ENCODE measurements around the gene PHACTR1. TPM values are rescaled to one million over a fixed set of nuclear protein-coding genes. Genes with fewer than 3 reads are reported as not detected.

Gene PHACTR1
- total and polyA plus RNA-seq, 3 donors from 2014 or later, result 5.1 to 7.6 (median 6.5) TPM

DNA sequence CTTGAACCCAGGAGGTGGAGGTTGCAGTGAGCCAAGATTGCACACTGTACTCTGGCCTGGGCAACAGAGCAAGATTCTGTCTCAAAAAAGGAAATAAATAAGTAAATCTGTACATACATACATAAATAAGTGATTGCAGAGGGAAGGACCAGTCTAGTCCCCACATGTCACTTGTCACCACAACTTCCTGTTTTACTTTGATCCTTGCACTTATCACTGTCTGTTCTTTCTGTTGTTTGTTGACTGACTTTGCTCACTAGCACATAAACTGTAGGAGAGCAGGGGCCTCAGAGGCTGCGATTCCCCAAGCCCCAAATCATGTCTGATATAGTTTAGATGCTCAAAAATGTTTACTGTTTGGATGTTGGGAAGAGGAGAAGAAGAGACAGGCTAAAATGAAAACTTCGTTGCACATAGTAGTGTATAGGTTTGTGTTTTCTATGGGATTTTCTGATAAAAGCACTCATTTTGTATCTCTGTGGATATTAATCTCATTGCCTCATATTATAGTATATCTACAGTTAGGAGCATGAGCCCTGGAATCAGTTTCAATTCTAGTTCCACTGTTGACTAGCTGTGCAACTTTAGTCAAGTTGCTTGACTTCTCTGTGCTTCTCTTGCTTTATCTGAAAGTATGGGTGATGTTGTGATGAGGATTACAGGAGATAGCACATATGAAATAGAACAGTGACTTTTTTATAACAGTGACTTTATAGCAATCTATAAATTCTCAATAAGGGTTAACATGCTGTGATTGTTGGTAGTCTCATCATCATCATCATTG lies 446.8 kb downstream of the PHACTR1 start:
- H3K4me1 ChIP-seq, result no peaks in the 10 kb centered on the region
- H3K27me3 ChIP-seq, result no peaks in the 10 kb centered on the region
- H3K27ac ChIP-seq, result no peak overlapping the region
- DNase-seq, result no peak
- H3K4me3 ChIP-seq, result no peak overlapping the region
- no peaks in the 10 kb centered on the region for H3K9me3 ChIP-seq
- no peak for TF ChIP-seq CTCF (IDR thresholded peaks at IDR 0.05)
- TF ChIP-seq POLR2A (IDR thresholded peaks at IDR 0.05), result no peak
- H3K36me3 ChIP-seq (ENCODE audit: low read depth, missing control alignments), result no peaks in the 10 kb centered on the region
- intact Hi-C loops (cut with DNase I; ENCODE audit: low total_unique reads), result no loop called here
- 91 to 94% methylated on average over 2 of the region's 2 CpGs for WGBS, 2 donors

DNA sequence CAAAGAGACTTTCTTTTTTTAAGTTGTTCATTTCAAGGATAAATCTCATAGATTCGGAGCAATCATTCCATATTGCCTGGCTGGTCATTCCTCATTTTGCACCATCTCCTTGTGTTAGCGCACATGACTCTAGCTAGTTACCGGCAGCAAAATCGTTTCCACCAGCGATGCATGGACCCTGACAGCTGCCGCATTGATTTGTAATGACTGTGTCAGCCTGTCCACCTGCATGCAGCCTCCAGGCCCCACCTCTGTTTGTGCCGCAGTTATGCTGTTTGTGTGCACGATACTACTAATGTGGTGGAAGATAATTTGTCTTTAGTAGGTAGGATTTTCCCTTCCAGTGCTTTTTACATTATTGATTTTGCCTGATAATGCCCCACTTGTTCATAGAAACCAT lies 447.7 kb downstream of the PHACTR1 start:
- Histone ChIP-seq H3K4me3 (no peak overlapping the region), H3K4me1 (no peaks in the 10 kb centered on the region), H3K27ac (no peak overlapping the region), H3K9me3 (no peaks in the 10 kb centered on the region), H3K27me3 (no peaks in the 10 kb centered on the region), H3K36me3 (ENCODE audit: low read depth, missing control alignments) (no peaks in the 10 kb centered on the region)
- WGBS, 2 donors, result 86 to 88% methylated on average over 8 of the region's 8 CpGs
- intact Hi-C loops (cut with DNase I; ENCODE audit: low total_unique reads), result no loop called here
- TF ChIP-seq POLR2A (IDR thresholded peaks at IDR 0.05), result no peak
- no peak for TF ChIP-seq CTCF (IDR thresholded peaks at IDR 0.05)
- DNase-seq, result no peak

- Histone ChIP-seq H3K27ac (no peak overlapping the region), H3K4me1 (no peaks in the 10 kb centered on the region), H3K9me3 (no peaks in the 10 kb centered on the region), H3K27me3 (no peaks in the 10 kb centered on the region), H3K36me3 (ENCODE audit: low read depth, missing control alignments) (no peaks in the 10 kb centered on the region), H3K4me3 (no peak overlapping the region)
- no peak for TF ChIP-seq CTCF (IDR thresholded peaks at IDR 0.05)
- TF ChIP-seq POLR2A (IDR thresholded peaks at IDR 0.05), result no peak
- 76 to 80% methylated on average over 10 of the region's 10 CpGs for WGBS, 2 donors
- intact Hi-C loops (cut with DNase I; ENCODE audit: low total_unique reads), result no loop called here
- DNase-seq, result no peak
Measured at GRCh38 chr6:13165502-13166172, 449.1 kb downstream of the PHACTR1 start.

DNA sequence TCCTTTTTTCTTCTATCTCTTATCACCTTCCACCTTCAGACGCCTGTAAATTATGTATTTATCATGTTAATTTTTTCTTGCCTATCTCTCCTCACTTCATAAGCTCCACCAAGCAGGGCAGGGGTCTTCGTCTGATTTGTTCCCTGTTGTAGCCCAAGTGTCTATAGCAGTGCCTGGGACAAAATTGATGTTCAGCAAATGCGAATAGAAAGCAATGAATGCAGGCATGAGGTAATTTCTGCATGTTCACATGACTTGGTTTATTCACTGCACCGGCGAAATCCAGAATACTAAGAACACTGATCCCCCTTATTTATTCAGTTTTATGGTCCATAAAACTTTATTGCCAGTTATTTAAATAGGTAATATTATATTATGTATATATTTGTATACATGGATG lies 449.7 kb downstream of the PHACTR1 start:
- Histone ChIP-seq H3K36me3 (ENCODE audit: low read depth, missing control alignments) (no peaks in the 10 kb centered on the region), H3K9me3 (no peaks in the 10 kb centered on the region), H3K27me3 (no peaks in the 10 kb centered on the region), H3K4me3 (no peak overlapping the region), H3K27ac (no peak overlapping the region), H3K4me1 (no peaks in the 10 kb centered on the region)
- DNase-seq, result no peak
- TF ChIP-seq CTCF (IDR thresholded peaks at IDR 0.05) (no peak), POLR2A (IDR thresholded peaks at IDR 0.05) (no peak)
- intact Hi-C loops (cut with DNase I; ENCODE audit: low total_unique reads), result no loop called here
- WGBS, 2 donors, result 90 to 91% methylated on average over 5 of the region's 5 CpGs

Measured in testis (tissue), 3 donors.